ENCODE data around the gene FBXO22. TPM values are rescaled to one million over a fixed set of nuclear protein-coding genes. Genes with fewer than 3 reads are reported as not detected.

The FBXO22 gene
- total and polyA plus RNA-seq, 2 of the 8 experiments (the other 6 are each of a cell fraction or from before 2014, with no cell fraction given): 33.2 to 67.3 TPM

GRCh38 chr15:75872403-75872990 lies 31.2 kb upstream of the FBXO22 start:
- no peaks in the 10 kb centered on the region for H3K9me3 ChIP-seq (ENCODE audit: insufficient read depth in 2 of 2, low read depth in 1 of 2, low read length in 1 of 2)
- peaks cover 4 to 45% (median 13%) of the 10 kb centered on the region in 4 experiments for H3K36me3 ChIP-seq (ENCODE audit: control insufficient read depth in 2 of 4, insufficient read depth in 4 of 4, low read length in 3 of 4)
- no peak overlapping the region for H2AK5ac ChIP-seq (ENCODE audit: low read depth, low read length)
- DNase-seq (ENCODE audit: low read depth in 1 of 2, low spot score in 2 of 2): no peak
- no peak overlapping the region for H3K23ac ChIP-seq (ENCODE audit: insufficient read length)
- no peak overlapping the region for H2BK5ac ChIP-seq (ENCODE audit: low read depth, low read length)
- H2BK120ac ChIP-seq (replicated peaks; ENCODE audit: low read depth, low read length): no peak overlapping the region
- no peak overlapping the region for H3K56ac ChIP-seq (replicated peaks; ENCODE audit: insufficient read length, low read depth, low read length)
- no peak overlapping the region for H2BK12ac ChIP-seq (ENCODE audit: low read depth, low read length)
- H2BK15ac ChIP-seq (ENCODE audit: low read length): no peak overlapping the region
- no peak overlapping the region for H3K27ac ChIP-seq (ENCODE audit: low read depth, low read length)
- no peak overlapping the region for H3K4ac ChIP-seq (replicated peaks; ENCODE audit: insufficient read length, low read depth, low read length)
- no peak overlapping the region for H4K91ac ChIP-seq (replicated peaks; ENCODE audit: insufficient read length, low read length)
- TF ChIP-seq KDM5A (IDR thresholded peaks at IDR 0.05; ENCODE audit: low read length) (no peak), RBBP5 (IDR thresholded peaks at IDR 0.05; ENCODE audit: borderline replicate concordance, low read depth, low read length) (no peak), BCL11A (IDR thresholded peaks at IDR 0.05; ENCODE audit: low read depth in 2 of 2, low read length in 2 of 2) (no peak), RFX5 (IDR thresholded peaks at IDR 0.05; ENCODE audit: borderline replicate concordance, low read depth, low read length) (no peak), NRF1 (IDR thresholded peaks at IDR 0.05; ENCODE audit: low read depth, low read length) (no peak), FOSL1 (IDR thresholded peaks at IDR 0.05; ENCODE audit: insufficient read depth, low read depth, low read length) (no peak), JUND (IDR thresholded peaks at IDR 0.05; ENCODE audit: low read length) (no peak), JUN (IDR thresholded peaks at IDR 0.05; ENCODE audit: low read depth, low read length) (no peak), EGR1 (IDR thresholded peaks at IDR 0.05; ENCODE audit: borderline replicate concordance, low read depth, low read length) (no peak), SRF (IDR thresholded peaks at IDR 0.05; ENCODE audit: low read depth, low read length) (no peak)
- no peak overlapping the region for H2BK20ac ChIP-seq (ENCODE audit: low read length)
- no peak overlapping the region for H3K18ac ChIP-seq (ENCODE audit: extremely low read depth, low read length)
- H3K14ac ChIP-seq (ENCODE audit: insufficient read length): no peak overlapping the region
- H3K27me3 ChIP-seq (replicated peaks in 1 of 4; ENCODE audit: control insufficient read depth in 3 of 4, extremely low read depth in 1 of 4, insufficient read depth in 3 of 4, low read length in 3 of 4): no peaks in the 10 kb centered on the region
- H3K23me2 ChIP-seq (ENCODE audit: low read depth, low read length): no peaks in the 10 kb centered on the region; the same call in 1 of the 2 replicates
- H4K20me1 ChIP-seq (replicated peaks in 1 of 2; ENCODE audit: control insufficient read depth in 1 of 2, insufficient read depth in 2 of 2, low read length in 2 of 2): no peaks in the 10 kb centered on the region
- H3K4me3 ChIP-seq (ENCODE audit: extremely low read depth in 1 of 4, insufficient read depth in 2 of 4, low read depth in 3 of 4, low read length in 4 of 4): no peak overlapping the region
- 59% methylated on average over 4 of the region's 4 CpGs; no CpG with 5 or more reads in 1 of the 2 experiments for WGBS, 2 experiments (ENCODE audit: extremely low coverage in 1 of 2, insufficient coverage in 1 of 2, insufficient read length in 1 of 2, insufficient replicate concordance in 2 of 2, low coverage in 1 of 2, low lambda C conversion rate in 2 of 2, missing lambda C conversion rate in 1 of 2)
- peaks cover 0 to 8% (median 5%) of the 10 kb centered on the region in 4 experiments; a peak in 3 of 7 replicates for H3K4me1 ChIP-seq (replicated peaks in 1 of 4; ENCODE audit: control insufficient read depth in 3 of 4, insufficient read depth in 4 of 4, low read length in 3 of 4)
- ChIA-PET POLR2A (ENCODE audit: partially characterized antibody) (interaction anchor here (0.7 to 0.9 kb wide), 2 partner anchors 12 to 134 kb away, joined by 3 read pairs; no protein-coding TSS in a partner anchor), CTCF (ENCODE audit: partially characterized antibody) (interaction anchor here (1.1 kb wide), 1 partner anchor 9 kb away, joined by 3 read pairs; no protein-coding TSS in a partner anchor)
- H4K5ac ChIP-seq (ENCODE audit: insufficient read length, low read depth, low read length): no peak overlapping the region
- no peaks in the 10 kb centered on the region for H3K79me1 ChIP-seq (ENCODE audit: low read depth, low read length)
- H3K4me2 ChIP-seq (ENCODE audit: insufficient read depth in 1 of 2, low read depth in 2 of 2, low read length in 2 of 2): no peak overlapping the region
- FAIRE-seq: no peak
- H3K79me2 ChIP-seq (ENCODE audit: control insufficient read depth in 1 of 2, insufficient read depth in 2 of 2, low read length in 2 of 2): peaks cover 0 to 20% of the 10 kb centered on the region in 2 experiments; a peak in 1 of 4 replicates
- no peak overlapping the region for H4K8ac ChIP-seq (ENCODE audit: extremely low read depth, insufficient read depth, low read length)
- H3K9ac ChIP-seq (replicated peaks in 1 of 4; ENCODE audit: extremely low read depth in 1 of 4, low read depth in 3 of 4, low read length in 3 of 4): peak overlapping the region in 1 of 4 experiments; percentile 34; a peak in 1 of 7 replicates
- no peak overlapping the region for H2AFZ ChIP-seq (ENCODE audit: low read length)
